Stimulated activated CD8-positive, alpha-beta memory T cell treated with anti-CD3 and anti-CD28 coated beads, Interleukin-7, amount 100 ng/mL, for 24 hours (primary cell): Measurements from ENCODE around the gene FOXL3.
"Not testable (repeated sequence)": the region's sequence is repeated elsewhere in the genome, so short reads cannot be mapped to it uniquely, and the experiment has no call there.

Source experiments
- DNase-seq: peaks from one replicate; pipeline ENCODE4 v3.0.0-alpha.2; 2020; ENCODE audit warnings: low read depth

The FOXL3 gene

GRCh38 chr7:323410-323809 lies 33.4 kb downstream of the FOXL3 start:
- DNase-seq = no peak

GRCh38 chr7:324011-324410 lies 34.0 kb downstream of the FOXL3 start:
- no peak for DNase-seq

GRCh38 chr7:325051-325798 lies 35.3 kb downstream of the FOXL3 start:
- DNase-seq = no peak

- DNase-seq = no peak
These were observed 35.8 kb downstream of the FOXL3 start for GRCh38 chr7:325811-326210.

- no peak for DNase-seq
These were observed 36.3 kb downstream of the FOXL3 start for GRCh38 chr7:326273-326672.

GRCh38 chr7:326809-327232 lies 36.9 kb downstream of the FOXL3 start:
- no peak for DNase-seq

GRCh38 chr7:327233-327931 lies 37.4 kb downstream of the FOXL3 start:
- DNase-seq = no peak

GRCh38 chr7:327991-328702 lies 38.2 kb downstream of the FOXL3 start:
- no peak for DNase-seq

- no peak for DNase-seq
These were observed 39.8 kb downstream of the FOXL3 start for GRCh38 chr7:329691-330281.

- no peak for DNase-seq
These were observed 40.7 kb downstream of the FOXL3 start for GRCh38 chr7:330511-331230.

GRCh38 chr7:332020-332517 lies 42.1 kb downstream of the FOXL3 start:
- no peak for DNase-seq

- peak; percentile 91 for DNase-seq
These were observed 42.8 kb downstream of the FOXL3 start for GRCh38 chr7:332646-333392.

GRCh38 chr7:333393-333764 lies 43.4 kb downstream of the FOXL3 start:
- no peak for DNase-seq

- DNase-seq = no peak
These were observed 44.8 kb downstream of the FOXL3 start for GRCh38 chr7:334618-335357.

GRCh38 chr7:335358-336148 lies 45.6 kb downstream of the FOXL3 start:
- DNase-seq = no peak

GRCh38 chr7:336149-336533 lies 46.2 kb downstream of the FOXL3 start:
- DNase-seq = not testable (repeated sequence)

GRCh38 chr7:336810-337566 lies 47.0 kb downstream of the FOXL3 start:
- DNase-seq = no peak

- no peak for DNase-seq
These were observed 47.6 kb downstream of the FOXL3 start for GRCh38 chr7:337567-337951.
